Natural killer cell (primary cell): ENCODE data around the gene ARHGAP33. TPM values are rescaled to one million over a fixed set of nuclear protein-coding genes. Genes with fewer than 3 reads are reported as not detected.

ENCODE experiments used
- ATAC-seq, 3 donors: fragments of 150-1000 bp in 2 of 3; fragments of 200-7000 bp in 1 of 3; cut with Tn5 transposase; 1 replicate in 1 of 3; 2 replicates in 2 of 3; pipeline ENCODE4 v1.10.0; 2021; ENCODE audit warnings: mild to moderate bottlenecking in 2 of 3, moderate library complexity in 2 of 3
- DNase-seq, 2 donors: peaks; one replicate each; pipeline versions ENCODE4 v3.0.0 to v3.0.0-alpha.2; 2013 to 2021; ENCODE audit warnings: mixed read lengths in 1 of 2
- H3K27ac ChIP-seq: one replicate; pipeline ENCODE4 v1.5.1; 2013; ENCODE audit warnings: mild to moderate bottlenecking, low read length
- H3K27me3 ChIP-seq: one replicate; pipeline ENCODE4 v1.6.1; 2013; ENCODE audit warnings: low read length; ENCODE audit not compliant: control insufficient read depth, insufficient read depth
- H3K36me3 ChIP-seq: one replicate; pipeline ENCODE4 v1.6.1; 2013; ENCODE audit warnings: low read length; ENCODE audit not compliant: control insufficient read depth, insufficient read depth
- H3K4me1 ChIP-seq: one replicate; pipeline ENCODE4 v1.6.1; 2013; ENCODE audit warnings: low read length; ENCODE audit not compliant: control insufficient read depth, insufficient read depth
- H3K4me3 ChIP-seq: one replicate; pipeline ENCODE4 v1.5.1; 2013; ENCODE audit warnings: low read length
- H3K9me3 ChIP-seq: one replicate; pipeline ENCODE4 v1.6.1; 2013; ENCODE audit warnings: low read length; ENCODE audit not compliant: control insufficient read depth, insufficient read depth
- H3K27ac Mint-ChIP-seq, 2 donors: one replicate each; pipeline ENCODE4 v1.8.0; 2022; ENCODE audit warnings: mild to moderate bottlenecking in 2 of 2, mixed read lengths in 2 of 2, moderate library complexity in 1 of 2
- H3K27me3 Mint-ChIP-seq, 2 donors: one replicate each; pipeline ENCODE4 v1.8.0; 2022; ENCODE audit warnings: low read depth in 2 of 2, mixed read lengths in 2 of 2
- H3K36me3 Mint-ChIP-seq: one replicate; pipeline ENCODE4 v1.8.0; 2022; ENCODE audit warnings: mixed read lengths
- H3K4me1 Mint-ChIP-seq, 2 donors: one replicate each; pipeline ENCODE4 v1.8.0; 2022; ENCODE audit warnings: mixed read lengths in 2 of 2
- H3K4me3 Mint-ChIP-seq: one replicate; pipeline ENCODE4 v1.8.0; 2022; ENCODE audit warnings: mild to moderate bottlenecking, moderate library complexity, mixed read lengths
- H3K9me3 Mint-ChIP-seq, 2 donors: one replicate each; pipeline ENCODE4 v1.8.0; 2022; ENCODE audit warnings: mixed read lengths in 2 of 2
- CTCF ChIP-seq: fragments of 200-600 bp; IDR thresholded peaks from one replicate; pipeline ENCODE4 v1.8.0; 2022; ENCODE audit warnings: antibody characterized with exemption
- WGBS: methylation state at CpG from one replicate; pipeline ENCODE4 v1.1.7; 2013; ENCODE audit warnings: missing lambda C conversion rate; ENCODE audit not compliant: insufficient coverage; 5-methylcytosine and 5-hydroxymethylcytosine counted together
- intact Hi-C: fragments of 100-400 bp; cut with micrococcal nuclease; formaldehyde crosslinking; loops from one replicate; pipeline ENCODE4 v1.14.2; 2022
- total RNA-seq, 4 donors: library from RNA; stranded (reverse); fragments of 120-200 nt in 1 of 4; gene quantifications; one replicate each; pipeline versions ENCODE4 v1.2.3 to v1.2.4, GENCODE V29; 2013 to 2022

The ARHGAP33 gene
- total RNA-seq, 3 donors from 2014 or later (not counting 1 experiment from before 2014, with no cell fraction given) = 34.4 to 39.3 (median 37.5) TPM

GRCh38 chr19:35746531-35746930 lies 28.8 kb upstream of the ARHGAP33 start:
- 86% methylated on average over 5 of the region's 5 CpGs for WGBS
- no peaks in the 10 kb centered on the region for H3K9me3 Mint-ChIP-seq
- Histone ChIP-seq H3K27me3 (no peaks in the 10 kb centered on the region), H3K9me3 (no peaks in the 10 kb centered on the region), H3K27ac (no peak overlapping the region), H3K36me3 (no peaks in the 10 kb centered on the region), H3K4me3 (no peak overlapping the region), H3K4me1 (peaks cover 64% of the 10 kb centered on the region)
- H3K4me1 Mint-ChIP-seq = peaks cover 42 to 60% of the 10 kb centered on the region in 2 donors
- peak overlapping the region; percentile 96 to 99 for H3K27ac Mint-ChIP-seq
- H3K4me3 Mint-ChIP-seq = peak overlapping the region; percentile 99
- no peaks in the 10 kb centered on the region for H3K36me3 Mint-ChIP-seq
- ATAC-seq = no peak
- H3K27me3 Mint-ChIP-seq = no peaks in the 10 kb centered on the region
- intact Hi-C loops = loop anchor here (5.0 to 10.0 kb wide), 3 partner anchors 44 to 371 kb away; partner anchors contain the start of genes HCST, NFKBID, TBCB and TYROBP
- no peak for TF ChIP-seq CTCF
- DNase-seq = no peak

GRCh38 chr19:35748106-35749020 lies 27.0 kb upstream of the ARHGAP33 start, which contains the start of gene LIN37:
TSS of gene LIN37 (plus strand) at chr19:35748576. CDS start at chr19:35748725, 149 bp downstream.
- Mint-ChIP-seq H3K9me3 (no peaks in the 10 kb centered on the region), H3K4me1 (peaks cover 33 to 47% of the 10 kb centered on the region in 2 donors), H3K27me3 (no peaks in the 10 kb centered on the region), H3K36me3 (no peaks in the 10 kb centered on the region), H3K4me3 (peak within 1 kb of the TSS; percentile 97), H3K27ac (peak within 1 kb of the TSS; percentile 92)
- intact Hi-C loops = loop anchor here (1.0 to 10.0 kb wide), 5 partner anchors 10 to 369 kb away; partner anchors contain the start of genes HCST, NFKBID, PROSER3 and TBCB
- Histone ChIP-seq H3K4me1 (peaks cover 46% of the 10 kb centered on the region), H3K9me3 (no peaks in the 10 kb centered on the region), H3K27me3 (no peaks in the 10 kb centered on the region), H3K4me3 (peak within 1 kb of the TSS; percentile 91), H3K36me3 (peaks cover 16% of the 10 kb centered on the region), H3K27ac (peak within 1 kb of the TSS; percentile 84)
- TF ChIP-seq CTCF = no peak
- WGBS = 1% methylated on average over 41 of the region's 45 CpGs
- ATAC-seq = peak; percentile 73 to 90 (median 77)
- DNase-seq = peak; percentile 97 to 99

DNA sequence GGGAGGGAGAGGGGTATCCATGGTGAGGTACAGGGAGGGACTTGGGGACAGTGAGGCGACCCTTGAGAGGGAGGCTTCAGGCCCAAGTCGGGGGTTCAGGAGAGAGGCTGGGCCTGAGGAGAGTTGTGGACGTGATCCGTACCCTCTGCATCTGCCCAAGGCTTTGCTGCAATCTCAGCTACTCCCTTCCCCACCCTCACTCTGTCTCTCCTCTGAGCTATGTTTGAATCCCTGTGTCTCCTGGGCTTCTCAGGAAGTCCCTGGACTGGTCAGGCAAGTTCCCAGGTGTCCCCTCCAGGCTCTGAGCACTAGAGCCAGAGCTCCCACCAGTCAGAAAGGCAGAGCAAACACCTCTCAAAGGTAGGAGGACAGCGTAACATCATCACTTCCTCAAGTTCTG lies 25.2 kb upstream of the ARHGAP33 start:
- Mint-ChIP-seq H3K36me3 (no peaks in the 10 kb centered on the region), H3K9me3 (no peaks in the 10 kb centered on the region), H3K4me3 (no peak overlapping the region), H3K4me1 (peaks cover 24 to 42% of the 10 kb centered on the region in 2 donors), H3K27me3 (peaks cover 0 to 6% of the 10 kb centered on the region in 2 donors), H3K27ac (no peak overlapping the region)
- Histone ChIP-seq H3K9me3 (no peaks in the 10 kb centered on the region), H3K4me1 (peaks cover 31% of the 10 kb centered on the region), H3K4me3 (no peak overlapping the region), H3K36me3 (peaks cover 24% of the 10 kb centered on the region), H3K27me3 (no peaks in the 10 kb centered on the region), H3K27ac (no peak overlapping the region)
- no peak for TF ChIP-seq CTCF
- intact Hi-C loops = no loop called here
- 90% methylated on average over 5 of the region's 5 CpGs for WGBS
- no peak for DNase-seq
- ATAC-seq = no peak
